Activated CD4-positive, alpha-beta T cell treated with anti-CD3 and anti-CD28 coated beads, Interleukin-2, Interleukin-4, amounts not matched to agents 100 ng/mL and 50 ng/mL, durations not matched to agents 16 hours and 8 hours (primary cell): Measurements from ENCODE around the gene TERT.

ENCODE experiments used
- DNase-seq: peaks from one replicate; pipeline ENCODE4 v3.0.0-alpha.2; 2020; ENCODE audit warnings: low spot score

Gene TERT

GRCh38 chr5:1318659-1319251 lies 23.9 kb upstream of the TERT start:
- DNase-seq: no peak

DNA sequence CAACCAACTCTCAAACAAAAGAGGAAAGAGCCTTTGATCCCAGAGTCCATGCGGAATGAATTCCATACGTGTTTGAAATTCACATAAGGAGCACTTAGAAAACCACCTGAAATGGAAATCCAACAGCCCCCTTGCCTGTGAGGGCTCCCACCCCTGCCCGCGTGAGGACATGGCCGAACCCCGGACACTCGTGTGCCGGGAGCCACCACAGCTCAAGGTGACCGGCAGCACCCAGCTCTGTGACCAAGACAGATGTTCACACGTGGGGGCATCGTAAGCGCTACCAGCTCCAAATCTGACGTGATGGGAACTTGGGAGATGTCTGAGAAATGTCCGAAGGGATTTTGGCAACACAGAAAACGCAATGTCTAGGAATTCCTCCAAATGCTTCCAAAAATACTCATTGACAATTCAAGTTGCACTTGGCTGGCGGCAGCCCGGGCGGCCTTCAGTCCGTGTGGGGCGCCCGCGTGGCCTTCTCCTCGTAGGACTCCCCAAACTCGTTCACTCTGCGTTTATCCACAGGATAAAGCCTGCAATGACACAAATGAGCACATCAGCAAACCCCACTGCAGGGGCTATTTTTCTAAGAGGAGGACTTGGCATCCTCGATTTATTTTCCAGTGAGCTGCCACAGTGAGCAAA lies 23.2 kb upstream of the TERT start:
- no peak for DNase-seq

DNA sequence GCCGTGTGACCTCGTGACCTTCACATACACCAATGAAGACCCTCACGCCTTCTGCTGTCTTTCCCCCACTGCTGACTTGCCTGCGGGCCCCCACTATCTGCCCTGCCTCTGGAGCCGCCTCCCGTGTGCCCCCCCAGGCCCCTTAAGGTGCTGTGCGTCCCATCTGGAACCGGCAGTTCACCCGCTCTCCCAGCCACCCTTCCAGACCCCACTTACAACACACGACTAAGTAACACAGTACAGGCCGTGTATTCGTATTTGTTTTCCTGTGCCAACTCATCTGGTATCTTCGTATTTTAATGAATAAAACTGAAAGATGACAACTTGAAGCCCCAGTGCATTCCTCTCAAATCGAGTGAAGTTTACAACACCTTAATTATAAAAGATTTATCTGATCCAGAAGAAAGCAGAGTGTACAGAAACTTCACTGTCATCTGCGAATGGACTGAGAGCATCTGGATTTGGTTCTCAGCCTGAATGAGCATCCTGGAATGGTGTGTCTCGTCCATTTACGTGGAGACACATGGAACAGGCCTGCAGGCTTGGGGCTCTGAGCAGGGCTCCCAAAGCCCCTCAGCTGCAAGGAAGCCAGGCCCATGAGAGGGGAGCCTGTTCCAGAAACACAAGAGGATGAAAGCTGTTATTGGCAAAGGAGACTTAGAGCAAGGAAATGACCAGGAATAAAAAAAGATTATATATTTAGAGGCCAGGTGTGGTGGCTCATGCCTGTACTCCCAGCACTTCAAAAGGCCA lies 21.9 kb upstream of the TERT start:
- peak; percentile 46 for DNase-seq

DNA sequence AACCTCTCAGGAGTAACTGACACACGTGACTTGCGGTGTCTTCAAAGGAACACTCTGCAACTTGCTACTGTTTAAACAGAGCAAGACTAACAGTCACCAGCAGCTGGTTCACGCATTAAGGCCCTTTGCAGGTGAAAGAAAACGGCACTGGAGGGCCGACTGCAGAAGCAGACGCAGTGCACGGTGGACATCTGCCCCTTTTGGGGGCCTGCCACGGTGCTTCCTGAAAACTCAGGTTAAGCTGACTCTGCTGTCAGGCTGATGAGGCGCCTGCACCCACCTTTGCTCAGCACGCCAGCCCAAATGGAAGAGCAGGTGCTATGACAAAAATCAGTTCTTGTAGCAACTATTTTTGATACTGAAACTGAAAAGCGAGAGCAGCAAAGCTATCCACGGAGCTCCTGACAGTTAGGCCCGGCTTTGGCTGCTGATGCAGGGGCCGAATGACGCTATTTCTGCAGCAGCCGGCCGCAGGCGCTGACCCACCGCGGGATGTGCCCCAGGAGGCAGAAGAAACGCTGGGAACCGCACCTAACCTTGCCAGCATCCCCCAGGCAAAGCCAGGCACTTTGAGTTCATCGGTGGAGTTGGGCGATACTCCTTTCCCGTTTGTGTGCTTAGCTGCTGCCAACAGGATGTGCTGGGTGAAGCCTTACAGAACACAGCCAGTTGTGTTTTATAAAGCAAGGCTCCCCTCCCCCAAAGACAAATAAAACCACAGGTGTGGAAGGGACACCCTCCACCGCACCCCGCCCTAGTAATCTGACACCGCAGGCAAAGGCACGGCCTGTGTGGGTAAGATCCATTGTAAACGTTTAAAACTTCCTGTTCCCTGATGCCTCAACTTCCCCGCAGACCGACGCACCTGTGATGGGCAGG lies 21.1 kb upstream of the TERT start:
- peak; percentile 86 for DNase-seq

DNA sequence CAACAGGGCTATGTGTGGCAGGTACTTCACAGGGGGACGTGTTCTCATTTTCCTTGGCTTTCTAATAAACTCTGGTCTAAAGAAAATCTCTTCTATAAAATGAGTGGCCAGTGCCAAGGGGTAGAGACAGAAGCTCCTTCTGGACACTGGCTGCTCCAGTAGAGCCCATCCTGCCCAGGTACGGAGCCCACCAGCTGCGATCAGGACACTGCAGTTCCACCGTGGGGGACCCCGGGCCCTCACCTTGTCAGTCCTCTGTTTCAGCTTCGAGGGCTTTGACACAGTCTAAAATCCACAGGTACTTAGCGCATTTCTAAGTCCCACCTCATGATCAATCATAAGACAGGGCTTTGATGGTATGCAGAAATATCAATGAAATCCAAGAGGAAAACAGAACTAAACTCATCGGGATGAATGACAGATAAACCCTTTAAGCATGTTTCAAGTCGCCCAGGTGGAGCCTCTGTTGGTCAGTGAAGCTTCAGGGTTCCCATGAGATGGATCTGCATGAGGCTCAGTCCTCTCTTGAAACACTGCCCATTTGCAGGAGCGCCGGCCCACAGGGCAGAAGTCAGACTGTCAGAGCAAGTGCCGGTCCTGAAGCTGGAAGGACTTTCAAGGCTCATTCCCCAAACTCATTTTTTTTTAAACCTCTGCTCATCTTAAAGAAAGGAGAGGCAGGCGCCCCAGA lies 20.3 kb upstream of the TERT start:
- no peak for DNase-seq

DNA sequence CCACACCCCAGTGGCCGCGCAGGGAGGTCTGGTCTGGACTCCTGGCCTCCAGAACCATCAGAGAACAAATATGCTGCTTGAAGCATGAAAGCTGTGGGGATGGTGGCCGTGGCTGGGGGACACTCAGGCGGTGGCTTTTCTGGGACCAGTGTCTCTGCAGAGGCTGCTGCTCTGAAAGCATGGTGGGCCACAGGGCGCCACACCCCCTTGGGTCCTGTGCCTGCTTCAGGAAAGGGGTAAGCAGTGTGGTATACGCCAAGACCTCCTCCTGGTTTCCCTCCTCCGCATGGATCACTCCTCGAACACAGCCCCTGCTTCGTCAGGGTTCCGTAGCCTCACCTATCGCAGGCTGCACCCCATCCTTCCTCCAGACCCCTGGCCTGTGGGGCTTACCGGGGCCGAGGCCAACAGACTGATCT lies 19.7 kb upstream of the TERT start:
- DNase-seq: no peak

DNA sequence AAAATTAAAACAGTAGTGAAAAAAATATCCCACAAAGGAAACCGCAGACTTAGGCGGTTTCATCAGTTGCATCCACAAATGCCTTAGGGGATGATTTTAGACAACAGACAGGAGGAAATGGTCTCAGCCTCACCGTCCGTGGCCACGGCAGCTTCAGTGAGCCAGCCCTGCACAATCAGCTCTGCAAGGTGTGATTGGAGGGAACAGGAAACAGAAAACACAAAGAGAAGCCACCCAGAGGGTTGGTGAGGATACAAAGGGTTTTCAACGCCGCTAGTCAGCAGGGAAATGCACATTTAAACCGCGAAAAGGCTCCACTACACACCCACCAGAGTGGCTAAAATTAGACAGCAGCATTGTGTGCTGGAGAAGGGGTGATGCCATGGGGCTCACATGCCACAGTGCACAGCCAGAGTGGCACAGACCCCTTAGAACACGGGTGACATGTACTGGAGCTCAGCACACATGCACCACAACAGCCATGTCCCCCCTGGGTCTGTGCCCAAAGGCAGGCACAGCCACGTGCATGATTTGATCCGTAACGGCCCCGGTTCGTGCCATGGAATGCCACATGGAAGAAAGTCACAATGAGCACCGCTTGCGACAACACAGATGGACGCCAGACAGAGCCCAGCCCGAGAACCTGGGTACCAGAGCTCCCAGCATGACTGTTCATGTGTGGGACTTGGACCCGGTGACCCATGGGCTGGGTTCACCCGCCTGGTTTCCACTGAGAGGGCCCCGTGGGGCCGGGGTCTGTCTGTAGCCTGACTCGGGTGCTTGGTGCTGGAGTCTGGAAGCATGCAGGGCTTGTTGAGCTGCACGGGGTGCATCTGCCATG lies 18.3 kb upstream of the TERT start:
- DNase-seq: peak; percentile 89

DNA sequence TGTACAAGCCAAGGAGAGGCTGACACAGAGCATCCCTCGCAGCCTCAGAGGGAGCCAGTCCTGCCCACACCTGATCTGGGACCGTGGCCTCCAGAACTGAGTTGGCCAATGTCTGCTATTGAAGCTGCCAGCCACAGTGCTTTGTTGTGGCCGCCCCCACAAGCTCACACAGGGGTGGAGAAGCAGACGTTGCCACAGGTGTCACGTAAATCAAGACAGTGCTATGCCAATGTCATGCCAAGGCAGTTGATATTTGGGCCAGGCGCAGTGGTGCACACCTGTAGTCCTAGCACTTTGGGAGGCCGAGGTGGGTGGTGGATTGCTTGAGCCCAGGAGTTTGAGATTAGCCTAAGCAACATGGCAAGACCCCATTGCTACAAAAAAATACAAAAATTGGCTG lies 17.3 kb upstream of the TERT start:
- DNase-seq: peak; percentile 39

DNA sequence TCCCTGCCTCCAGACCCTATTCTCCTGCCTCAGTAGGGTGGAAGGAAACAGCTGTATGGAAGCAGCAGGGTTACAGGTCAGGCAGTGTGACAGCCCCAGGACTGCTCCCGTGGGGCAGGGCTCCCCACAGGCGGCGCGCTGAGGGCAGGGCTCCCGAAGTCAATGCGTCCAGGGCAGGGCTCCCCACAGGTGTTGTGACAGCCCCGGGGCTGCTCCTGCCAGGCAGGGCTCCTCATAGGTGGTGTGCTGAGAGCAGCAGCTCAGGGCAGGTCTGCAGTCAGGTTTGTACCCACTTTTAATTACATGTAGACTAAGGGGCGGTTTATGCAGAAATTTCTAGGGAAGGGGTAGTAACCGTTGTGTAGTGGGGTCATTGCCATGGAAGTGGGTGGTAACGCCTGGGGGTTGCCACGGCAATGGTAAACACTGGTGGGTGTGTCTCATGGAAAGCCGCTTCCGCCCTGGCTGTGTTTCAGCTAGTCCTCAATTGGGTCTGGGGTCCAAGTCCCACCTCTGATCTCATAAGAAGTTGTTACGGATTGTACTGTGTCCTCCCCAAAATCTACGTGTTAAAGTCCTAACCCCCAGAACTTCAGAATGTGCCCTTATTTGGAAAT lies 16.7 kb upstream of the TERT start:
- DNase-seq: no peak

- DNase-seq: no peak
Observed at GRCh38 chr5:1310118-1310517, 15.2 kb upstream of the TERT start.

GRCh38 chr5:1304033-1304432 lies 9.2 kb upstream of the TERT start:
- no peak for DNase-seq

DNA sequence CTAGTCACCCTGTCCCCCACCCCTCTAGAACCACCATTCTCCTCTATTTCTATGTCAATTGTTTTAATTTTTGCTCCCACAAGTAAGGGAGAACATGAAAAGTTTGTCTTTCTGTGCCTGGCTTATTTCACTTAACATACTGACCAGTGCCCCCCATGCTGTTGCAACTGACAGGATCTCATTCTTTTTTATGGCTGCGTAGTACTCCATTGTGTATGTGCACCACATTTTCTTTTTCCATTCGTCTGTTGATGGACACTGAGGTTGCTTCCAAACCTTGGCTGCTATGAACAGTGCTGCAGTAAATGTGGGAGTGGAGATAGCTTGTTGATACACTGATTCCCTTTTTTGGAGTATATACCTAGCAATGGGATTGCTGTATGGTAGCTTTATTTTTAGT lies 7.4 kb upstream of the TERT start:
- DNase-seq: no peak

- DNase-seq: no peak
Observed at GRCh38 chr5:1300581-1301083, 5.8 kb upstream of the TERT start.

- no peak for DNase-seq
Observed at GRCh38 chr5:1299961-1300360, 5.1 kb upstream of the TERT start.

DNA sequence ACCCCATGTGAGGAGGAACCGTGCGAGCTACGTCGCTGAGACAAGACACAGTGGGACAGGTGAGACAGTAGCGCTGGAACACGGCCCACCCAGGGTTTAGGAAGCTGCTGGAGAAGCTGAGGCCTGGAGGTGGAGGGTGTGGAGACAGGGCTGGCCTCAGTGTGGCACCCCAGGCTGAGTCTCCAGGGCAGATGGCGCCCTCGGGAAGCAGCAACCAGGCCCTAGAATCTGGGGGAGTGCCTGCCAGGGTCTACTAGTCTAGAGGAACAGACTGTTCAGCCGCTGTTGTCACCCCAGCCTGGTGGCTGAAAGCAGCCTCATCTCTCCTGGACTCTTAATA lies 4.6 kb upstream of the TERT start:
- DNase-seq: no peak

- DNase-seq: no peak
Observed at GRCh38 chr5:1298723-1299510, 4.0 kb upstream of the TERT start.

DNA sequence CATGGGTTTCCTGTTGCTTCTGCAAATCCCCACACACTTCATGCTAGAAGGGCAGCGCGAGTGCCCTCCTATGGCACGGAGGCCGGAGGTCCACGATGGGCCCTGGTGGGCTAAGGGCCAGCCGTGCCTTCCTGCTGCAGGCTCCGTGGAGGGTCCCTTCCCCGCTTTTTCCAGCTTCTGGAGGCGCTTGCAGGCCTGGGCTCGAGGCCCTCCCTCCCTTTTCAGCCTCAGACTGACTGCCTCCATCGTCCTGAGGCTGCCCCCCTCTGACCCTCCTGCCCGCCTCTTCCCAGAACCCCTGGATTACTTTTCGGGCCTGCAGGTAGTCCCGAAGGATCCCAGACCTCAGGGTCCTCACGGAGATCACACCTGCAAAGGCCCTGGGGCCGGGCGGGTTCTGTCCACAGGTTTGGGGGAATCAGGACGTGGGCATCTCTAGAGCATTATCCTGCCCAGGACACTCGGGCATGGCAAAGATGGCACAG lies 3.2 kb upstream of the TERT start:
- DNase-seq: no peak

- DNase-seq: no peak
Observed at GRCh38 chr5:1297243-1297642, 2.4 kb upstream of the TERT start.

GRCh38 chr5:1295650-1296037 lies 776 bp upstream of the TERT start:
- DNase-seq: no peak
